Progenitor cell of endocrine pancreas (in vitro differentiated cells): ENCODE results near the gene ARMC8. TPM values are rescaled to one million over a fixed set of nuclear protein-coding genes. Genes with fewer than 3 reads are reported as not detected.

ENCODE experiments used
- DNase-seq: peaks from one replicate; pipeline ENCODE4 v3.0.0; 2021; ENCODE audit warnings: low spot score; ENCODE audit not compliant: unreplicated experiment
- H3K27ac Mint-ChIP-seq: 2 replicates; pipeline ENCODE4 v1.8.0; 2021; ENCODE audit warnings: mild to moderate bottlenecking, moderate library complexity, mixed read lengths
- H3K27me3 Mint-ChIP-seq: 2 replicates; pipeline ENCODE4 v1.8.0; 2021; ENCODE audit warnings: mixed read lengths
- H3K36me3 Mint-ChIP-seq: 2 replicates; pipeline ENCODE4 v1.8.0; 2022; ENCODE audit warnings: mixed read lengths; ENCODE audit not compliant: insufficient read depth
- H3K4me1 Mint-ChIP-seq: 2 replicates; pipeline ENCODE4 v1.8.0; 2021; ENCODE audit warnings: low read depth, mixed read lengths
- H3K4me3 Mint-ChIP-seq: 2 replicates; pipeline ENCODE4 v1.8.0; 2021; ENCODE audit warnings: low read depth, mild to moderate bottlenecking, moderate library complexity, mixed read lengths
- H3K9me3 Mint-ChIP-seq: 2 replicates; pipeline ENCODE4 v1.8.0; 2021; ENCODE audit warnings: low read depth, mixed read lengths
- CTCF ChIP-seq: fragments of 200-600 bp; sonication (generic); IDR thresholded peaks from one replicate; pipeline ENCODE4 v1.5.0; 2021; ENCODE audit warnings: antibody characterized with exemption, mild to moderate bottlenecking; ENCODE audit not compliant: unreplicated experiment
- total RNA-seq: library from RNA; stranded (reverse); gene quantifications from 2 replicates; pipeline ENCODE4 v1.2.1, GENCODE V29; 2021

ARMC8 gene
- total RNA-seq, 1 donor from 2014 or later, result 71.3 TPM

- Mint-ChIP-seq H3K4me1 (no peaks in the 10 kb centered on the region), H3K27ac (no peak overlapping the region), H3K4me3 (no peak overlapping the region), H3K27me3 (no peaks in the 10 kb centered on the region), H3K9me3 (no peaks in the 10 kb centered on the region), H3K36me3 (peaks cover 25% of the 10 kb centered on the region)
- TF ChIP-seq CTCF, result no peak
- DNase-seq, result no peak
Observed at GRCh38 chr3:138232705-138233364, 45.7 kb downstream of the ARMC8 start.

GRCh38 chr3:138234401-138235179 is 47.5 kb downstream of the ARMC8 start:
- Mint-ChIP-seq H3K9me3 (no peaks in the 10 kb centered on the region), H3K4me1 (no peaks in the 10 kb centered on the region), H3K27ac (no peak overlapping the region), H3K27me3 (no peaks in the 10 kb centered on the region), H3K4me3 (no peak overlapping the region), H3K36me3 (peaks cover 22% of the 10 kb centered on the region)
- DNase-seq, result no peak
- no peak for TF ChIP-seq CTCF

GRCh38 chr3:138238711-138239110 is 51.6 kb downstream of the ARMC8 start:
- no peaks in the 10 kb centered on the region for H3K4me1 Mint-ChIP-seq
- no peak overlapping the region for H3K27ac Mint-ChIP-seq
- no peaks in the 10 kb centered on the region for H3K9me3 Mint-ChIP-seq
- H3K4me3 Mint-ChIP-seq, result no peak overlapping the region
- peaks cover 15% of the 10 kb centered on the region for H3K36me3 Mint-ChIP-seq
- TF ChIP-seq CTCF, result no peak
- no peaks in the 10 kb centered on the region for H3K27me3 Mint-ChIP-seq
- DNase-seq, result no peak

- Mint-ChIP-seq H3K9me3 (no peaks in the 10 kb centered on the region), H3K27me3 (no peaks in the 10 kb centered on the region), H3K4me3 (no peak overlapping the region), H3K36me3 (peaks cover 16% of the 10 kb centered on the region), H3K27ac (no peak overlapping the region), H3K4me1 (no peaks in the 10 kb centered on the region)
- no peak for TF ChIP-seq CTCF
- DNase-seq, result no peak
Observed at GRCh38 chr3:138241061-138241460, 54.0 kb downstream of the ARMC8 start.

- H3K27me3 Mint-ChIP-seq, result no peaks in the 10 kb centered on the region
Observed at GRCh38 chr3:138241676-138242075, 54.6 kb downstream of the ARMC8 start.

More at GRCh38 chr3:138241676-138242075, 54.6 kb downstream of the ARMC8 start:
- TF ChIP-seq CTCF, result no peak
- DNase-seq, result no peak
- Mint-ChIP-seq H3K36me3 (peaks cover 12% of the 10 kb centered on the region), H3K4me3 (no peak overlapping the region), H3K9me3 (no peaks in the 10 kb centered on the region), H3K4me1 (no peaks in the 10 kb centered on the region), H3K27ac (no peak overlapping the region)
